ENCODE data around the gene PGBD4. TPM values are rescaled to one million over a fixed set of nuclear protein-coding genes. Genes with fewer than 3 reads are reported as not detected.

Gene PGBD4
- polyA plus RNA-seq, 3 donors from 2014 or later, result 0.53 to 0.90 (median 0.87) TPM

DNA sequence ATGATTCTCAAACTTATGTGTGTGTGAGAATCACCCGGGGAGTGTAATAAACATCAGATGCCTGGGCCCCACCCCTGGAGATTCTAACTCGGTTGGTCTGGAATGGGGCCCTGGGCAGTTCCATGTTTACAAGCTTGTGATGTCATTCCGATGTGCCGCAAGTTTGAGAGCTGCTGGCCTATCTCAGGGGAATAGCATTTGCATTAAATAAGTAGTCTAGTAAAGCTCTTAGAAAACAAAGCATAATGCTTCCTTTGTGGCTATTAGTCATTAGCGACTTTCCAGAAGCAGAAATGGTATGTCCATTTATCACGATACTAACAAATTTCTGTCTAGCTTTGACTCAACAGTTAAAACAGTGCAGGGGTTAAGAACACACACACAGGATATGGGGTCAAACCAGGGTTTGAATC is 20.9 kb downstream of the PGBD4 start:
- Mint-ChIP-seq H3K4me1 (peaks cover 0 to 4% of the 10 kb centered on the region in 2 donors), H3K9me3 (peaks cover 0 to 2% (median 0%) of the 10 kb centered on the region in 6 donors), H3K36me3 (peaks cover 0 to 4% (median 0%) of the 10 kb centered on the region in 3 donors), H3K27me3 (ENCODE audit: low read depth in 3 of 3) (peaks cover 4 to 19% (median 11%) of the 10 kb centered on the region in 3 donors), H3K27ac (no peak overlapping the region), H3K4me3 (no peak overlapping the region)
- DNase-seq, result no peak

GRCh38 chr15:34124651-34125050 is 22.8 kb downstream of the PGBD4 start:
- peaks cover 0 to 7% of the 10 kb centered on the region in 2 donors for H3K4me1 Mint-ChIP-seq
- no peak overlapping the region for H3K27ac Mint-ChIP-seq
- H3K27me3 Mint-ChIP-seq (ENCODE audit: low read depth in 3 of 3), result peaks cover 4 to 13% (median 8%) of the 10 kb centered on the region in 3 donors
- H3K4me3 Mint-ChIP-seq, result no peak overlapping the region
- H3K36me3 Mint-ChIP-seq, result peaks cover 0 to 4% (median 0%) of the 10 kb centered on the region in 3 donors
- DNase-seq, result no peak
- H3K9me3 Mint-ChIP-seq, result peaks cover 0 to 3% (median 0%) of the 10 kb centered on the region in 6 donors

GRCh38 chr15:34125945-34126344 is 24.1 kb downstream of the PGBD4 start:
- Mint-ChIP-seq H3K9me3 (peaks cover 0 to 3% (median 0%) of the 10 kb centered on the region in 6 donors), H3K36me3 (no peaks in the 10 kb centered on the region), H3K4me1 (peaks cover 0 to 7% of the 10 kb centered on the region in 2 donors), H3K27me3 (ENCODE audit: low read depth in 3 of 3) (peaks cover 4 to 9% (median 4%) of the 10 kb centered on the region in 3 donors), H3K27ac (no peak overlapping the region), H3K4me3 (no peak overlapping the region)
- no peak for DNase-seq

DNA sequence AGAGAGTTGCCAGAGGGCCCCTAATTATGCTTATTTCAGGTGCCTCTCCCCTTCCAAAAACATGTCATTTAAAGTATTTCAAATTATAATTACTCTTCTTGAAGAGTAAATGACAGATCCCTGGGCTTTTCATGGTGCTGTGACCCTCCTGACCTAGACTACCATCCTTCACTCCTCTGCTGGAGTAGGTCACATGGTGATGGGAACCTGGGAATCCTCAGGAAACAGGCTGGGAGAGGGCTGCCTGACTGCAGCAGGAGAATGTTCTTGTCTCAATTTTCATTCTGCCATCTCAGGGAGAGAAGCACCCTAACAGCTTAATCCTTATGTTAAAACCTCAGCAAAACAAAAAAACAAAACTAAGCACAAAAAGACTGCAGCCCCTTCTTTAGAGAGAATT is 24.6 kb downstream of the PGBD4 start:
- DNase-seq, result no peak
- no peaks in the 10 kb centered on the region for H3K36me3 Mint-ChIP-seq
- H3K27ac Mint-ChIP-seq, result no peak overlapping the region
- peaks cover 0 to 2% (median 0%) of the 10 kb centered on the region in 6 donors for H3K9me3 Mint-ChIP-seq
- H3K27me3 Mint-ChIP-seq (ENCODE audit: low read depth in 3 of 3), result peaks cover 4% of the 10 kb centered on the region in 3 donors
- H3K4me3 Mint-ChIP-seq, result no peak overlapping the region
- peaks cover 0 to 7% of the 10 kb centered on the region in 2 donors for H3K4me1 Mint-ChIP-seq

DNA sequence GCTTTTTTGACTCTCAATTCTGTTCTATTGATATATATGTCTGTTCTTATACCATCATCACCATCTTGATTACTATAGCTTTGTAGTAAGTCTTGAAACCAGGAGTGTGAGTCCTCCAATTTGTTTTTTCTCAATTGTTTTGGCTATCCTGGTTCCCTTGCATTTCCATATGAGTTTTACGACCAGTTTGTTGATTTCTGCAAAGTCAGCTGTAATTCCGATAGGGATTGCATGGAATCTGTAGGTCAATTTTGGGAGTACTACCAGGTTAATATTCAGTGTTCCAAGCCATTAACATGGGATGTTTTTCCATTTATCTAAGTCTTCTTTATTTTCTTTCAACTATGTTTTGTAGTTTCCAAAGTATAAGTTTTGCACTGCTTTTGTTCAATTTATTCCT is 27.0 kb downstream of the PGBD4 start:
- DNase-seq, result no peak
- Mint-ChIP-seq H3K9me3 (peaks cover 0 to 2% (median 0%) of the 10 kb centered on the region in 6 donors), H3K36me3 (no peaks in the 10 kb centered on the region), H3K4me1 (peaks cover 0 to 7% of the 10 kb centered on the region in 2 donors), H3K27ac (no peak overlapping the region), H3K4me3 (no peak overlapping the region), H3K27me3 (ENCODE audit: low read depth in 3 of 3) (peaks cover 0 to 3% (median 2%) of the 10 kb centered on the region in 3 donors)

DNA sequence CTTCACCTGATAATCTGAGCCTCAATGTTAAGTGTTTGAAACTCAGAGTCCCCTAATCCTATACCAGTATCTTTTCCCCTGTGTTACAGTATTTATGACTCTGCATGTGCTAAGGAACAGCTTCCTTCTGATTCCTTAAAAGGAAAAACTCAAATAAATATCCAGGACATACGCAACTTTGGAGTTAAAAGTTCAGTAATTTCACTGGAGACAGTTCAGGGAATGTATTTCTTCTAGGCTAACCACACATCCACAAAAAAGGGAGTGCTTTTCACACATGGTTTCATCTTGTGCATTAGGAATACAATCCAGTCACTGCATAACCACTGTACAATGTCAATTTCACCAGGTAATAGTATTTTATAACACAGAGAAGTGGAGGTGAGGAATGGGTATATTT is 31.0 kb downstream of the PGBD4 start:
- H3K27ac Mint-ChIP-seq, result no peak overlapping the region
- DNase-seq, result no peak

GRCh38 chr15:34133511-34133910 is 31.6 kb downstream of the PGBD4 start:
- Mint-ChIP-seq H3K36me3 (peaks cover 0 to 5% (median 0%) of the 10 kb centered on the region in 3 donors), H3K4me3 (no peak overlapping the region), H3K9me3 (peaks cover 0 to 2% (median 0%) of the 10 kb centered on the region in 6 donors), H3K27me3 (ENCODE audit: low read depth in 3 of 3) (no peaks in the 10 kb centered on the region), H3K27ac (no peak overlapping the region), H3K4me1 (no peaks in the 10 kb centered on the region)
- DNase-seq, result no peak

More for the DNA sequence above, 31.0 kb downstream of the PGBD4 start:
- peaks cover 0 to 2% (median 0%) of the 10 kb centered on the region in 6 donors for H3K9me3 Mint-ChIP-seq
- peaks cover 0 to 2% of the 10 kb centered on the region in 2 donors for H3K4me1 Mint-ChIP-seq
- H3K4me3 Mint-ChIP-seq, result no peak overlapping the region
- no peaks in the 10 kb centered on the region for H3K27me3 Mint-ChIP-seq (ENCODE audit: low read depth in 3 of 3)
- peaks cover 0 to 5% (median 0%) of the 10 kb centered on the region in 3 donors for H3K36me3 Mint-ChIP-seq

DNA sequence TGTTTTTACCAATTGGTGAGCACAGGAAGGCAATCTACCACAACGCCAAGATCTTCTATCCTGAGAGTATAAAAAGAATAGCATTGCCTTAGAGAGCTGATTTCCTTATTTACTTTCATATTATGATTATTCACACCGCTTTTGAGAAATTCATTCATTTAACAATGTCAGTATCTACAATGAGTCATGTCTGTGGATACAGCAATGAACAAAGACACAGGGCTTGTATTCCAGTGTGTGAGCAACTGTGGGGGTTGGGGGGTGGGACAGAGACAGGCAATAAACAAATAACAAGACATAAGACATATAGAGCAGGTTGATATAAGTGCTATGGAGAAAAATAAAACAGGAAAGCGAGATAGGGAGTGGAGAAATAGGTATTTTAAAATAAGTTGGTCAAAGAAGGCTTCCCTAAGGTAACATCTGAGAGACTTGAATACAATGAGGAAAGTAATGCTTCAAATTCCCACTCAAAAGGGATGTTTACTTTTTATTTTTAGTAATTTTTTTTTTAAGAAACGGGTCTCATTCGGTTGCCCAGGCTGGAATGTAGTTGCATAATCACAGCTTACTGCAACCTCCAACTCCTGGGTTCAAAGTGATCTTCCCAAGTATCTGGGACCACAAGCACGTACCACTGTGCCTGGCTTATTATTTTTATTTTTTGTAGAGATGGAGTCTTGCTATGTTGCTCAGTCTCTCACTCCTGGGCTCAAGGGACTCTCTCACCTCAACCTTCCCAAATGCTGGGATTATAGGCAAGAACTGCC is 45.7 kb downstream of the PGBD4 start:
- Mint-ChIP-seq H3K27me3 (ENCODE audit: low read depth in 3 of 3) (no peaks in the 10 kb centered on the region), H3K36me3 (peaks cover 15 to 26% (median 24%) of the 10 kb centered on the region in 3 donors), H3K27ac (peak overlapping the region in 1 of 6 donors; percentile 78)

DNA sequence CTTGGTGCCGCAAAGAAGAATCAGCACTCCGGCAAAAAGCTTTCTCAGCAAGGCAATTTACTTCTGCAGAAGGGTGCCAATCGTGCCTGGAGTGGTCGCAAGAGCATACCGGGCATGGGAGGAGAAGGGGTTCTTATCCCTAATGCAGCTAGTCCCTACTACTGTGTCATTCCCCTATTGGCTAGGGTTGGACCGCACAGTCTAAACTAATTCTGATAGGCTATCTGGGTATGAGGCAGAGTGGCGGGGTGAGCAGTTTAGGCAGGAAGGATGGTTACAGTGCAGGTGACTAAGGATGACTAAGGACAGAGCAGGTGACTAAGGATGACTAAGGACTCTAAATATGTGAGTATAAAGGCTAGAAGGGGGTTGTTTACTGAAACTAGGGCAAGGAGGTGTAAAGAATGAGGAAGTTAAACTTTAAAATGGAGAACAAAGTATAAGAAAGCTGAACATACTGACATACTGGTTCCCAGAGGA is 52.9 kb downstream of the PGBD4 start:
- no peak overlapping the region for H3K27ac Mint-ChIP-seq
- no peaks in the 10 kb centered on the region for H3K4me1 Mint-ChIP-seq
- H3K9me3 Mint-ChIP-seq, result peaks cover 3 to 26% (median 11%) of the 10 kb centered on the region in 6 donors
- H3K36me3 Mint-ChIP-seq, result peaks cover 43 to 80% (median 71%) of the 10 kb centered on the region in 3 donors
- DNase-seq, result no peak
- no peak overlapping the region for H3K4me3 Mint-ChIP-seq
- H3K27me3 Mint-ChIP-seq (ENCODE audit: low read depth in 3 of 3), result no peaks in the 10 kb centered on the region

More for the DNA sequence above, 45.7 kb downstream of the PGBD4 start:
- H3K9me3 Mint-ChIP-seq, result no peaks in the 10 kb centered on the region
- no peaks in the 10 kb centered on the region for H3K4me1 Mint-ChIP-seq
- no peak for DNase-seq
- no peak overlapping the region for H3K4me3 Mint-ChIP-seq

- Mint-ChIP-seq H3K4me1 (no peaks in the 10 kb centered on the region), H3K4me3 (no peak overlapping the region), H3K27ac (no peak overlapping the region), H3K27me3 (ENCODE audit: low read depth in 3 of 3) (no peaks in the 10 kb centered on the region), H3K9me3 (peaks cover 3 to 34% (median 15%) of the 10 kb centered on the region in 6 donors), H3K36me3 (peaks cover 49 to 79% (median 77%) of the 10 kb centered on the region in 3 donors)
- DNase-seq, result no peak
Observed at GRCh38 chr15:34155859-34156258, 54.0 kb downstream of the PGBD4 start.

Other genes with a start within 250 kb of the PGBD4 start
- gene CHRM5, start 133.6 kb upstream of the PGBD4 start, polyA plus RNA-seq, result not detected
- gene AVEN, start 62.9 kb upstream of the PGBD4 start, polyA plus RNA-seq, result 10 to 100 TPM in 2 of 3 donors, 1 to 10 TPM in 1; 7.6 to 17.3 (median 14.1) TPM
- 100 to 1,000 TPM; 132 to 209 (median 169) TPM for gene EMC7, start 221 bp upstream of the PGBD4 start, polyA plus RNA-seq
- gene KATNBL1, start 108.0 kb downstream of the PGBD4 start, polyA plus RNA-seq, result 10 to 100 TPM; 24.7 to 30.5 (median 26.9) TPM
- gene EMC4, start 122.9 kb downstream of the PGBD4 start, polyA plus RNA-seq, result 100 to 1,000 TPM; 186 to 340 (median 228) TPM
- gene SLC12A6, start 235.7 kb downstream of the PGBD4 start, polyA plus RNA-seq, result 1 to 10 TPM in 2 of 3 donors, under 1 TPM in 1; 0.35 to 7.8 (median 3.3) TPM
- gene NOP10, start 241.1 kb downstream of the PGBD4 start, polyA plus RNA-seq, result 100 to 1,000 TPM; 350 to 457 (median 379) TPM
- not detected for gene NUTM1, start 241.2 kb downstream of the PGBD4 start, polyA plus RNA-seq